ACC112 (cell line): Measurements from ENCODE around the gene MOXD1.

Experiments used
- H2AFZ ChIP-seq: fragments of 200-600 bp; sonication (generic); one replicate; pipeline ENCODE4 v1.6.0; 2017; ENCODE audit warnings: antibody characterized with exemption, low read length; ENCODE audit not compliant: unreplicated experiment
- H3K27ac ChIP-seq: fragments of 200-600 bp; sonication (generic); 2 replicates; pipeline ENCODE4 v1.5.1; 2014; ENCODE audit warnings: low read depth, mild to moderate bottlenecking, antibody characterized with exemption, low read length, moderate library complexity
- H3K27me3 ChIP-seq: fragments of 200-600 bp; sonication (generic); 2 replicates; pipeline ENCODE4 v1.6.1; 2014; ENCODE audit warnings: mild to moderate bottlenecking, antibody characterized with exemption, low read length, moderate library complexity, mixed read lengths; ENCODE audit not compliant: insufficient read depth
- H3K36me3 ChIP-seq: fragments of 200-600 bp; sonication (generic); 2 replicates; pipeline ENCODE4 v1.6.1; 2016; ENCODE audit warnings: mild to moderate bottlenecking, antibody characterized with exemption, low read length, moderate library complexity, mixed read lengths; ENCODE audit not compliant: insufficient read depth
- H3K4me1 ChIP-seq: fragments of 200-600 bp; sonication (generic); one replicate; pipeline ENCODE4 v1.6.1; 2016; ENCODE audit warnings: low read length, mixed read lengths; ENCODE audit not compliant: insufficient read depth, unreplicated experiment, control insufficient read depth
- H3K4me3 ChIP-seq: fragments of 200-600 bp; sonication (generic); 2 replicates; pipeline ENCODE4 v1.5.1; 2014; ENCODE audit warnings: mild to moderate bottlenecking, low read depth, low read length
- H3K79me2 ChIP-seq: fragments of 200-600 bp; sonication (generic); one replicate; pipeline ENCODE4 v1.6.0; 2016; ENCODE audit warnings: low read length; ENCODE audit not compliant: control insufficient read depth, unreplicated experiment, insufficient read depth

MOXD1 gene

GRCh38 chr6:132264021-132264500 is 137.2 kb downstream of the MOXD1 start:
- Histone ChIP-seq H3K27ac (no peak overlapping the region), H3K36me3 (no peaks in the 10 kb centered on the region), H3K4me3 (no peak overlapping the region), H3K4me1 (no peaks in the 10 kb centered on the region), H2AFZ (no peak overlapping the region), H3K79me2 (no peaks in the 10 kb centered on the region), H3K27me3 (no peaks in the 10 kb centered on the region)

GRCh38 chr6:132261354-132261753 is 139.9 kb downstream of the MOXD1 start:
- Histone ChIP-seq H3K4me3 (no peak overlapping the region), H3K36me3 (no peaks in the 10 kb centered on the region), H3K79me2 (no peaks in the 10 kb centered on the region), H3K27ac (no peak overlapping the region), H3K4me1 (peaks cover 5% of the 10 kb centered on the region), H2AFZ (no peak overlapping the region), H3K27me3 (no peaks in the 10 kb centered on the region)

- no peaks in the 10 kb centered on the region for H3K27me3 ChIP-seq
- no peak overlapping the region for H3K27ac ChIP-seq
- H2AFZ ChIP-seq: no peak overlapping the region
- no peak overlapping the region for H3K4me3 ChIP-seq
- H3K79me2 ChIP-seq: no peaks in the 10 kb centered on the region
- H3K4me1 ChIP-seq: peaks cover 5% of the 10 kb centered on the region
- H3K36me3 ChIP-seq: no peaks in the 10 kb centered on the region
These were observed 142.2 kb downstream of the MOXD1 start for GRCh38 chr6:132259070-132259469.

- Histone ChIP-seq H3K4me3 (no peak overlapping the region), H3K36me3 (no peaks in the 10 kb centered on the region), H2AFZ (no peak overlapping the region), H3K27ac (no peak overlapping the region), H3K79me2 (no peaks in the 10 kb centered on the region), H3K27me3 (no peaks in the 10 kb centered on the region), H3K4me1 (peaks cover 5% of the 10 kb centered on the region)
These were observed 143.7 kb downstream of the MOXD1 start for GRCh38 chr6:132257561-132257960.

- H3K79me2 ChIP-seq: no peaks in the 10 kb centered on the region
- H3K36me3 ChIP-seq: no peaks in the 10 kb centered on the region
- no peaks in the 10 kb centered on the region for H3K27me3 ChIP-seq
- no peak overlapping the region for H3K4me3 ChIP-seq
- no peak overlapping the region for H3K27ac ChIP-seq
- peaks cover 5% of the 10 kb centered on the region for H3K4me1 ChIP-seq
- H2AFZ ChIP-seq: no peak overlapping the region
These were observed 144.8 kb downstream of the MOXD1 start for GRCh38 chr6:132256457-132256856.

GRCh38 chr6:132253906-132254305 is 147.4 kb downstream of the MOXD1 start:
- H3K27ac ChIP-seq: no peak overlapping the region
- H3K4me1 ChIP-seq: peaks cover 5% of the 10 kb centered on the region
- H3K36me3 ChIP-seq: no peaks in the 10 kb centered on the region
- H2AFZ ChIP-seq: no peak overlapping the region
- no peaks in the 10 kb centered on the region for H3K79me2 ChIP-seq
- H3K4me3 ChIP-seq: no peak overlapping the region
- H3K27me3 ChIP-seq: no peaks in the 10 kb centered on the region

GRCh38 chr6:132253211-132253610 is 148.1 kb downstream of the MOXD1 start:
- H3K27ac ChIP-seq: no peak overlapping the region
- no peaks in the 10 kb centered on the region for H3K36me3 ChIP-seq
- no peak overlapping the region for H3K4me3 ChIP-seq
- no peak overlapping the region for H2AFZ ChIP-seq
- no peaks in the 10 kb centered on the region for H3K27me3 ChIP-seq
- H3K79me2 ChIP-seq: no peaks in the 10 kb centered on the region
- no peaks in the 10 kb centered on the region for H3K4me1 ChIP-seq

GRCh38 chr6:132252113-132252512 is 149.2 kb downstream of the MOXD1 start:
- H3K27ac ChIP-seq: no peak overlapping the region
- H3K79me2 ChIP-seq: no peaks in the 10 kb centered on the region
- no peaks in the 10 kb centered on the region for H3K27me3 ChIP-seq
- H2AFZ ChIP-seq: no peak overlapping the region
- no peaks in the 10 kb centered on the region for H3K36me3 ChIP-seq
- H3K4me1 ChIP-seq: no peaks in the 10 kb centered on the region
- no peak overlapping the region for H3K4me3 ChIP-seq

GRCh38 chr6:132251711-132252110 is 149.6 kb downstream of the MOXD1 start:
- Histone ChIP-seq H3K27ac (no peak overlapping the region), H3K27me3 (no peaks in the 10 kb centered on the region), H3K79me2 (no peaks in the 10 kb centered on the region), H3K4me3 (no peak overlapping the region), H2AFZ (no peak overlapping the region), H3K36me3 (no peaks in the 10 kb centered on the region), H3K4me1 (no peaks in the 10 kb centered on the region)

- no peaks in the 10 kb centered on the region for H3K79me2 ChIP-seq
- no peaks in the 10 kb centered on the region for H3K27me3 ChIP-seq
- H3K4me1 ChIP-seq: no peaks in the 10 kb centered on the region
- H3K36me3 ChIP-seq: no peaks in the 10 kb centered on the region
- no peak overlapping the region for H2AFZ ChIP-seq
- H3K27ac ChIP-seq: no peak overlapping the region
- H3K4me3 ChIP-seq: no peak overlapping the region
These were observed 153.7 kb downstream of the MOXD1 start for GRCh38 chr6:132247381-132248159.

GRCh38 chr6:132246632-132247270 is 154.5 kb downstream of the MOXD1 start:
- no peaks in the 10 kb centered on the region for H3K36me3 ChIP-seq
- H3K4me1 ChIP-seq: no peaks in the 10 kb centered on the region
- H3K79me2 ChIP-seq: no peaks in the 10 kb centered on the region
- H2AFZ ChIP-seq: no peak overlapping the region
- H3K27ac ChIP-seq: no peak overlapping the region
- no peaks in the 10 kb centered on the region for H3K27me3 ChIP-seq
- H3K4me3 ChIP-seq: no peak overlapping the region
